ENCODE results near the gene FLRT3. TPM values are rescaled to one million over a fixed set of nuclear protein-coding genes. Genes with fewer than 3 reads are reported as not detected.

FLRT3 gene
- total RNA-seq, 1 donor from 2014 or later: 14.6 TPM

- Histone ChIP-seq H3K4me2 (ENCODE audit: low read length) (no peak overlapping the region), H3K27me3 (ENCODE audit: insufficient read depth, low read length) (no peaks in the 10 kb centered on the region), H2AFZ (ENCODE audit: low read depth, low read length) (no peak overlapping the region), H3K36me3 (ENCODE audit: insufficient read depth, low read length) (no peaks in the 10 kb centered on the region), H3K9me3 (ENCODE audit: insufficient read depth, low read depth, low read length) (no peaks in the 10 kb centered on the region), H3K4me3 (ENCODE audit: insufficient read depth, low read depth, low read length) (no peak overlapping the region), H4K20me1 (ENCODE audit: insufficient read depth, low read length) (no peaks in the 10 kb centered on the region), H3K9ac (ENCODE audit: low read length) (no peak overlapping the region), H3K27ac (ENCODE audit: low read depth, low read length) (no peak overlapping the region), H3K79me2 (ENCODE audit: insufficient read depth, low read length) (no peaks in the 10 kb centered on the region), H3K4me1 (ENCODE audit: insufficient read depth, low read length) (no peaks in the 10 kb centered on the region)
- Mint-ChIP-seq H3K4me1 (ENCODE audit: low read depth, unreplicated experiment) (no peaks in the 10 kb centered on the region), H3K4me3 (ENCODE audit: unreplicated experiment) (no peak overlapping the region), H3K36me3 (ENCODE audit: low read depth, unreplicated experiment) (no peaks in the 10 kb centered on the region), H3K27me3 (ENCODE audit: low read depth, unreplicated experiment) (no peaks in the 10 kb centered on the region), H3K9me3 (ENCODE audit: unreplicated experiment) (no peaks in the 10 kb centered on the region), H3K27ac (ENCODE audit: unreplicated experiment) (no peak overlapping the region)
- DNase-seq (ENCODE audit: low read depth) (no peak), FAIRE-seq (no peak)
- TF ChIP-seq EZH2 (IDR thresholded peaks at IDR 0.05; ENCODE audit: insufficient read depth, low read length) (no peak), CTCF (IDR thresholded peaks at IDR 0.05; ENCODE audit: insufficient read depth, low read depth, low read length) (no peak)
Measured at GRCh38 chr20:14312001-14312400, 25.4 kb downstream of the FLRT3 start.

GRCh38 chr20:14310977-14311627, 26.3 kb downstream of the FLRT3 start:
- no peak for DNase-seq (ENCODE audit: low read depth)
- Mint-ChIP-seq H3K27me3 (ENCODE audit: low read depth, unreplicated experiment) (no peaks in the 10 kb centered on the region), H3K27ac (ENCODE audit: unreplicated experiment) (no peak overlapping the region), H3K9me3 (ENCODE audit: unreplicated experiment) (no peaks in the 10 kb centered on the region), H3K4me1 (ENCODE audit: low read depth, unreplicated experiment) (no peaks in the 10 kb centered on the region), H3K4me3 (ENCODE audit: unreplicated experiment) (no peak overlapping the region), H3K36me3 (ENCODE audit: low read depth, unreplicated experiment) (no peaks in the 10 kb centered on the region)
- TF ChIP-seq CTCF (IDR thresholded peaks at IDR 0.05; ENCODE audit: insufficient read depth, low read depth, low read length) (no peak), EZH2 (IDR thresholded peaks at IDR 0.05; ENCODE audit: insufficient read depth, low read length) (no peak)
- Histone ChIP-seq H3K27ac (ENCODE audit: low read depth, low read length) (no peak overlapping the region), H3K27me3 (ENCODE audit: insufficient read depth, low read length) (no peaks in the 10 kb centered on the region), H3K4me3 (ENCODE audit: insufficient read depth, low read depth, low read length) (no peak overlapping the region), H3K4me2 (ENCODE audit: low read length) (no peak overlapping the region), H2AFZ (ENCODE audit: low read depth, low read length) (no peak overlapping the region), H3K9me3 (ENCODE audit: insufficient read depth, low read depth, low read length) (no peaks in the 10 kb centered on the region), H3K79me2 (ENCODE audit: insufficient read depth, low read length) (no peaks in the 10 kb centered on the region), H3K9ac (ENCODE audit: low read length) (no peak overlapping the region), H3K36me3 (ENCODE audit: insufficient read depth, low read length) (no peaks in the 10 kb centered on the region), H4K20me1 (ENCODE audit: insufficient read depth, low read length) (no peaks in the 10 kb centered on the region), H3K4me1 (ENCODE audit: insufficient read depth, low read length) (no peaks in the 10 kb centered on the region)
- FAIRE-seq: no peak

GRCh38 chr20:14307956-14308355, 29.5 kb downstream of the FLRT3 start:
- no peaks in the 10 kb centered on the region for H3K36me3 Mint-ChIP-seq (ENCODE audit: low read depth, unreplicated experiment)
- H3K4me2 ChIP-seq (ENCODE audit: low read length): no peak overlapping the region
- no peak overlapping the region for H3K27ac ChIP-seq (ENCODE audit: low read depth, low read length)
- no peaks in the 10 kb centered on the region for H3K9me3 Mint-ChIP-seq (ENCODE audit: unreplicated experiment)
- no peak overlapping the region for H3K4me3 ChIP-seq (ENCODE audit: insufficient read depth, low read depth, low read length)
- no peaks in the 10 kb centered on the region for H3K27me3 ChIP-seq (ENCODE audit: insufficient read depth, low read length)
- H3K27me3 Mint-ChIP-seq (ENCODE audit: low read depth, unreplicated experiment): no peaks in the 10 kb centered on the region
- DNase-seq (ENCODE audit: low read depth): no peak
- FAIRE-seq: no peak
- no peak overlapping the region for H3K9ac ChIP-seq (ENCODE audit: low read length)
- no peaks in the 10 kb centered on the region for H3K9me3 ChIP-seq (ENCODE audit: insufficient read depth, low read depth, low read length)
- no peaks in the 10 kb centered on the region for H3K79me2 ChIP-seq (ENCODE audit: insufficient read depth, low read length)
- H3K4me3 Mint-ChIP-seq (ENCODE audit: unreplicated experiment): no peak overlapping the region
- H3K27ac Mint-ChIP-seq (ENCODE audit: unreplicated experiment): no peak overlapping the region
- no peaks in the 10 kb centered on the region for H3K4me1 ChIP-seq (ENCODE audit: insufficient read depth, low read length)
- TF ChIP-seq EZH2 (IDR thresholded peaks at IDR 0.05; ENCODE audit: insufficient read depth, low read length): no peak
- no peak for TF ChIP-seq CTCF (IDR thresholded peaks at IDR 0.05; ENCODE audit: insufficient read depth, low read depth, low read length)
- H2AFZ ChIP-seq (ENCODE audit: low read depth, low read length): no peak overlapping the region
- no peaks in the 10 kb centered on the region for H4K20me1 ChIP-seq (ENCODE audit: insufficient read depth, low read length)
- H3K36me3 ChIP-seq (ENCODE audit: insufficient read depth, low read length): no peaks in the 10 kb centered on the region
- no peaks in the 10 kb centered on the region for H3K4me1 Mint-ChIP-seq (ENCODE audit: low read depth, unreplicated experiment)
